B cell (primary cell): Measurements from ENCODE around the gene CSNK1G1. TPM values are rescaled to one million over a fixed set of nuclear protein-coding genes. Genes with fewer than 3 reads are reported as not detected.

Experiments used
- ATAC-seq: fragments of 200-7000 bp; cut with Tn5 transposase; one replicate; pipeline ENCODE4 v1.10.0; 2021; ENCODE audit warnings: low read depth, mild to moderate bottlenecking, moderate number of reproducible peaks, moderate library complexity
- CTCF ChIA-PET: fragments of 350-600 bp; sonication (Branson Sonifier 250); formaldehyde crosslinking; loops from one replicate; lab custom pipeline; 2021; ENCODE audit warnings: antibody characterized with exemption, inconsistent platforms; lab: Charles Lee
- POLR2A ChIA-PET: fragments of 350-600 bp; sonication (Branson Sonifier 250); formaldehyde crosslinking; loops from one replicate; lab custom pipeline; 2021; ENCODE audit warnings: antibody characterized with exemption; lab: Charles Lee
- DNase-seq: peaks from one replicate; pipeline ENCODE4 v3.0.0; 2013
- H2AFZ ChIP-seq: 2 replicates; pipeline ENCODE4 v1.6.1; 2012; ENCODE audit warnings: mild to moderate bottlenecking, low read depth, low read length; ENCODE audit not compliant: insufficient read depth, poor library complexity, severe bottlenecking
- H3K27ac ChIP-seq, 2 donors: 1 replicate in 1 of 2; 2 replicates in 1 of 2; pipeline ENCODE4 v1.5.1; 2012 to 2013; ENCODE audit warnings: low read length in 2 of 2, mild to moderate bottlenecking in 2 of 2, moderate library complexity in 1 of 2
- H3K27me3 ChIP-seq, 4 experiments: fragments of 200-600 bp in 1 of 4; sonication (generic) in 1 of 4; replicated peaks in 1 of 4; 1 replicate in 2 of 4; 2 replicates in 2 of 4; pipeline versions ENCODE4 v1.6.1 to v1.7.0; 2013 to 2016; ENCODE audit warnings: low read length in 3 of 4, mild to moderate bottlenecking in 2 of 4, mixed read lengths in 1 of 4, moderate library complexity in 1 of 4; ENCODE audit not compliant: insufficient read depth in 4 of 4, control insufficient read depth in 3 of 4; ENCODE audit errors: control extremely low read depth in 1 of 4
- H3K36me3 ChIP-seq, 2 experiments: replicated peaks in 1 of 2; 1 replicate in 1 of 2; 2 replicates in 1 of 2; pipeline versions ENCODE4 v1.6.1 to v1.7.1; 2013; ENCODE audit warnings: low read length in 1 of 2; ENCODE audit not compliant: insufficient read depth in 2 of 2, control insufficient read depth in 1 of 2; ENCODE audit errors: control extremely low read depth in 1 of 2, extremely low read depth in 1 of 2
- H3K4me1 ChIP-seq, 2 donors: fragments of 200-600 bp in 1 of 2; sonication (generic) in 1 of 2; 1 replicate in 1 of 2; 2 replicates in 1 of 2; pipeline versions ENCODE4 v1.5.1 to v1.6.1; 2013 to 2017; ENCODE audit warnings: low read length in 2 of 2; ENCODE audit not compliant: control insufficient read depth in 2 of 2, insufficient read depth in 2 of 2
- H3K4me2 ChIP-seq: replicated peaks from 2 replicates; pipeline ENCODE3; 2012; ENCODE audit warnings: mild to moderate bottlenecking, low read depth, low read length; ENCODE audit not compliant: poor library complexity, severe bottlenecking
- H3K4me3 ChIP-seq, 5 experiments: fragments of 200-600 bp in 1 of 5; sonication (generic) in 1 of 5; 1 replicate in 3 of 5; 2 replicates in 2 of 5; pipeline versions ENCODE4 v1.5.1 to v1.7.0; 2011 to 2016; ENCODE audit warnings: low read length in 4 of 5, mild to moderate bottlenecking in 4 of 5, low read depth in 2 of 5, control low read depth in 1 of 5, moderate library complexity in 1 of 5; ENCODE audit not compliant: insufficient read depth in 1 of 5; ENCODE audit errors: control extremely low read depth in 1 of 5, extremely low read depth in 1 of 5
- H3K79me2 ChIP-seq: fragments of 200-600 bp; sonication (generic); one replicate; pipeline ENCODE4 v1.6.0; 2016; ENCODE audit warnings: low read length; ENCODE audit not compliant: control insufficient read depth, insufficient read depth
- H3K9ac ChIP-seq: fragments of 200-600 bp; sonication (generic); 2 replicates; pipeline ENCODE4 v1.6.1; 2017; ENCODE audit warnings: mild to moderate bottlenecking, low read length, moderate library complexity
- H3K9me3 ChIP-seq, 3 donors: one replicate each; pipeline versions ENCODE4 v1.6.1 to v1.7.1; 2013; ENCODE audit warnings: low read length in 2 of 3; ENCODE audit not compliant: control insufficient read depth in 2 of 3, insufficient read depth in 1 of 3; ENCODE audit errors: control extremely low read depth in 1 of 3
- H4K20me1 ChIP-seq: 2 replicates; pipeline ENCODE4 v1.6.0; 2012; ENCODE audit warnings: mild to moderate bottlenecking, low read length; ENCODE audit not compliant: insufficient read depth, control insufficient read depth, poor library complexity, severe bottlenecking
- H3K27ac Mint-ChIP-seq: one replicate; pipeline ENCODE4 v1.8.0; 2021; ENCODE audit warnings: mixed read lengths
- H3K27me3 Mint-ChIP-seq: one replicate; pipeline ENCODE4 v1.8.0; 2021; ENCODE audit warnings: mixed read lengths
- H3K4me1 Mint-ChIP-seq: one replicate; pipeline ENCODE4 v1.8.0; 2021; ENCODE audit warnings: mixed read lengths
- H3K4me3 Mint-ChIP-seq: one replicate; pipeline ENCODE4 v1.8.0; 2021; ENCODE audit warnings: mixed read lengths
- H3K9me3 Mint-ChIP-seq: one replicate; pipeline ENCODE4 v1.8.0; 2022; ENCODE audit warnings: mixed read lengths; ENCODE audit not compliant: insufficient read depth
- EZH2 ChIP-seq: IDR thresholded peaks from 2 replicates; pipeline ENCODE4 v1.6.1; 2012; ENCODE audit warnings: borderline replicate concordance, low read depth, mild to moderate bottlenecking, moderate library complexity, low read length; ENCODE audit not compliant: insufficient read depth, poor library complexity, severe bottlenecking
- WGBS: methylation state at CpG from one replicate; pipeline ENCODE4 v1.1.5; 2013; ENCODE audit warnings: missing lambda C conversion rate; ENCODE audit not compliant: insufficient coverage; 5-methylcytosine and 5-hydroxymethylcytosine counted together
- intact Hi-C: fragments of 100-400 bp; cut with micrococcal nuclease; formaldehyde crosslinking; loops from one replicate; pipeline ENCODE4 v1.10.0; 2022
- polyA minus RNA-seq: library from RNA; depleted of rRNA, polyadenylated mRNA; stranded (reverse); fragments of >200 nt; gene quantifications from 2 replicates; pipeline ENCODE4 v1.2.3, GENCODE V29; 2012
- polyA plus RNA-seq: library from polyadenylated mRNA; depleted of rRNA; stranded (reverse); fragments of >200 nt; gene quantifications from 2 replicates; pipeline ENCODE4 v1.2.3, GENCODE V29; 2012
- total RNA-seq, 2 donors: library from RNA; stranded (reverse); fragments of 120-200 nt in 1 of 2; gene quantifications; 1 replicate in 1 of 2; 2 replicates in 1 of 2; pipeline versions ENCODE4 v1.2.3 to v1.2.4, GENCODE V29; 2013 to 2022
- TF ChIP-seq, protein P1 (sequence below): fragments of 200-600 bp; IDR thresholded peaks from one replicate; pipeline ENCODE4 v1.8.0; 2022; ENCODE audit warnings: antibody characterized with exemption, mild to moderate bottlenecking

Gene CSNK1G1
- 39.0 and 40.3 TPM in 2 replicates for total RNA-seq
- total RNA-seq (2013): 14.9 TPM
- polyA plus RNA-seq: 5.2 and 6.5 TPM in 2 replicates
- polyA minus RNA-seq: 11.9 and 17.1 TPM in 2 replicates

DNA sequence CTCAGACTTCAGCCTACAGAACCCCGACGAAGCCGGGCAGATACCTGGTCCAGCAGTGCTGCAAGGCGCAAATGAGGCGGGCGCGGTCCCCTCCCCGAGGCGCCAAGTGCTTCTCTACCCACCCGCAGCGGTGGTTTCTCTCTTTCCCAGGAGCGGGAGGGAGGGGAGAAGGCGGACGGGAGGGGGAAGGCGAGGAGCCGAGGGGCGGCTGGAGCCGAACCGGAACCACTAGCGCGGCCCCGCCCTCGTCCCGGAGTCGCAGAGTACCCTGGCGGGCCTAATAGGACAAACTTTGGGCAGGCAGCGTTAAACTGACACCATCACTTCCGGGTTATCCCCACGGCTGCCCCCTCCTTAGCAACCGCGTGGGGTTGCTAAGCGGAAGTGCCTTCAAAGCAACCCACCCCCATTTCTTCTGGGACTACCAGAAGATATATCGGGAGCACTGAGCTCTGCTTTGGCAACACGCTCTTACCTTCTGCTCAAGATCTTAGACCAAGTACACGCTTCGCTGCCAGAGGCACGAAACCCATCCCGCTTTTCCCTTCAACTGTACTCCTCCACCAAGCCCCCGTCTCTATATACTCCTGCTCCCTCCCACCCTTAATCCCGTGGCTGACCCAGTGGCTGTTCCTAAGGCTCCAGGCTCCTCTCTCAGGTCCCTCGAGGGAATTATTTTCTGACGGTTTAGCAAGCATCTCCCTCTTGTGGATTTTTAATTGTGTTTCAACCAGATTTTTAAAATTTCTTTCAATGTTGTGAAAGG lies at the start of gene CSNK1G1:
Gene CSNK1G1, minus strand, starts transcription at position 230 of the 766 bp plus-strand sequence. CDS start 55,674 bp downstream, outside the sequence.
- Mint-ChIP-seq H3K27me3 (no peaks in the 10 kb centered on the region), H3K9me3 (no peaks in the 10 kb centered on the region), H3K4me3 (peak within 1 kb of the TSS; percentile 94), H3K4me1 (peaks cover 15% of the 10 kb centered on the region), H3K27ac (peak within 1 kb of the TSS; percentile 88)
- peaks cover 0 to 2% of the 10 kb centered on the region in 2 experiments for H3K36me3 ChIP-seq
- DNase-seq: peak; percentile 95
- ChIA-PET POLR2A (interaction anchor here (0.6 kb wide), 1 partner anchor 31 kb away, joined by 3 read pairs; the partner anchor contains the start of gene TRIP4), CTCF (interaction anchor here (1.2 kb wide), 1 partner anchor 31 kb away, joined by 4 read pairs; the partner anchor contains the start of gene TRIP4)
- H3K79me2 ChIP-seq: peaks cover 46% of the 10 kb centered on the region
- H3K27me3 ChIP-seq: no peaks in the 10 kb centered on the region
- intact Hi-C loops: loop anchor here (1.0 to 2.0 kb wide), 5 partner anchors 25 to 261 kb away; partner anchors contain the start of genes PCLAF, PPIB, SNX1 and TRIP4
- no peaks in the 10 kb centered on the region for H3K9me3 ChIP-seq
- H3K4me3 ChIP-seq: peak within 1 kb of the TSS; percentile 75 to 92 (median 86)
- ATAC-seq: peak; percentile 98
- H3K4me2 ChIP-seq: peak within 1 kb of the TSS; percentile 91
- no peaks in the 10 kb centered on the region for H4K20me1 ChIP-seq
- peak within 1 kb of the TSS; percentile 89 for H3K9ac ChIP-seq
- H3K27ac ChIP-seq: peak within 1 kb of the TSS; percentile 50 to 78
- WGBS: under 1% methylated on average over 33 of the region's 42 CpGs
- peak within 1 kb of the TSS; percentile 91 for H2AFZ ChIP-seq
- TF ChIP-seq, protein P1, sequence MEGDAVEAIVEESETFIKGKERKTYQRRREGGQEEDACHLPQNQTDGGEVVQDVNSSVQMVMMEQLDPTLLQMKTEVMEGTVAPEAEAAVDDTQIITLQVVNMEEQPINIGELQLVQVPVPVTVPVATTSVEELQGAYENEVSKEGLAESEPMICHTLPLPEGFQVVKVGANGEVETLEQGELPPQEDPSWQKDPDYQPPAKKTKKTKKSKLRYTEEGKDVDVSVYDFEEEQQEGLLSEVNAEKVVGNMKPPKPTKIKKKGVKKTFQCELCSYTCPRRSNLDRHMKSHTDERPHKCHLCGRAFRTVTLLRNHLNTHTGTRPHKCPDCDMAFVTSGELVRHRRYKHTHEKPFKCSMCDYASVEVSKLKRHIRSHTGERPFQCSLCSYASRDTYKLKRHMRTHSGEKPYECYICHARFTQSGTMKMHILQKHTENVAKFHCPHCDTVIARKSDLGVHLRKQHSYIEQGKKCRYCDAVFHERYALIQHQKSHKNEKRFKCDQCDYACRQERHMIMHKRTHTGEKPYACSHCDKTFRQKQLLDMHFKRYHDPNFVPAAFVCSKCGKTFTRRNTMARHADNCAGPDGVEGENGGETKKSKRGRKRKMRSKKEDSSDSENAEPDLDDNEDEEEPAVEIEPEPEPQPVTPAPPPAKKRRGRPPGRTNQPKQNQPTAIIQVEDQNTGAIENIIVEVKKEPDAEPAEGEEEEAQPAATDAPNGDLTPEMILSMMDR: peak; percentile 55
- TF ChIP-seq EZH2: no peak
- H3K4me1 ChIP-seq: peaks cover 9 to 16% of the 10 kb centered on the region in 2 donors

DNA sequence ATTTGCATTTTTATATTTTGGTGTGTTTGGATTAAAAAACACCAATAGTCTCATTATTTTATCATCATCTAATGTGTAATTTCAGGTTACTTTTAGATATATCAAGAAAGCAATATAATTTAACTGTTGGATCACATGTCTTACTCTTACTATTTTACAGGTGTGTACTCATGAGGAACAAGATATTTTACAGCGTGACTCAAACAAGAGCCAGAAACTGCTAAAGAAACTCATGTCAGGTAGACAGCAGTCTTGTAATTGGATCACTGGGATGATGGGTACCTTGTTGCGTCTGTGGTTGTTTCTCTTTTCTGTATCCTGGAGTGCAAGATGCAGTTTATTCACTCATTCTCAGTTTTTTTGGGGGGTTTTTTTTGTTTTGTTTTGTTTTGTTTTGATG lies 44.6 kb upstream of the CSNK1G1 start:
- DNase-seq (no peak), ATAC-seq (no peak)
- Histone ChIP-seq H3K4me1 (no peaks in the 10 kb centered on the region), H3K4me2 (no peak overlapping the region), H4K20me1 (no peaks in the 10 kb centered on the region), H3K4me3 (no peak overlapping the region), H3K9ac (no peak overlapping the region), H3K36me3 (peaks cover 16 to 52% of the 10 kb centered on the region in 2 experiments), H3K79me2 (no peaks in the 10 kb centered on the region), H3K9me3 (no peaks in the 10 kb centered on the region), H2AFZ (no peak overlapping the region), H3K27ac (no peak overlapping the region), H3K27me3 (no peaks in the 10 kb centered on the region)
- Mint-ChIP-seq H3K9me3 (no peaks in the 10 kb centered on the region), H3K27ac (no peak overlapping the region), H3K27me3 (no peaks in the 10 kb centered on the region), H3K4me1 (no peaks in the 10 kb centered on the region), H3K4me3 (no peak overlapping the region)
- WGBS: no CpG with 5 or more reads among the region's 2 CpGs
- intact Hi-C loops: no loop called here
- ChIA-PET POLR2A (no interaction called here), CTCF (no interaction called here)
- TF ChIP-seq, protein P1: no peak
- TF ChIP-seq EZH2: no peak
